Calu3 (cell line): ENCODE data around the gene OCLN. TPM values are rescaled to one million over a fixed set of nuclear protein-coding genes. Genes with fewer than 3 reads are reported as not detected.

Source experiments
- BruUV-seq: library from RNA; stranded (reverse); fragments of 400-500 nt; replicated peaks from 2 replicates; lab custom pipeline; 2021; lab: Mats Ljungman, UMichigan
- CTCF ChIA-PET: fragments of 300-600 bp; sonication (Branson Sonifier 250); formaldehyde crosslinking; loops from one replicate; lab custom pipeline; 2022; ENCODE audit warnings: antibody characterized with exemption; lab: Charles Lee
- DNase-seq: peaks from one replicate; pipeline ENCODE4 v3.0.0; 2022
- H3K27ac Mint-ChIP-seq: one replicate; pipeline ENCODE4 v1.8.0; 2022; ENCODE audit warnings: mixed read lengths; ENCODE audit not compliant: unreplicated experiment
- H3K27me3 Mint-ChIP-seq: one replicate; pipeline ENCODE4 v1.8.0; 2022; ENCODE audit warnings: mixed read lengths; ENCODE audit not compliant: unreplicated experiment
- H3K36me3 Mint-ChIP-seq: one replicate; pipeline ENCODE4 v1.8.0; 2022; ENCODE audit warnings: mild to moderate bottlenecking, moderate library complexity, mixed read lengths; ENCODE audit not compliant: insufficient read depth, unreplicated experiment
- H3K4me1 Mint-ChIP-seq: one replicate; pipeline ENCODE4 v1.8.0; 2022; ENCODE audit warnings: mild to moderate bottlenecking, low read depth, mixed read lengths; ENCODE audit not compliant: unreplicated experiment
- H3K4me3 Mint-ChIP-seq: one replicate; pipeline ENCODE4 v1.8.0; 2022; ENCODE audit warnings: mild to moderate bottlenecking, low read depth, moderate library complexity, mixed read lengths; ENCODE audit not compliant: unreplicated experiment
- H3K9me3 Mint-ChIP-seq: one replicate; pipeline ENCODE4 v1.8.0; 2022; ENCODE audit warnings: low read depth, mixed read lengths; ENCODE audit not compliant: unreplicated experiment
- intact Hi-C: fragments of 100-400 bp; cut with micrococcal nuclease; formaldehyde crosslinking; loops from one replicate; pipeline ENCODE4 v1.10.0; 2022; ENCODE audit not compliant: unreplicated experiment
- total RNA-seq: library from RNA; stranded (reverse); gene quantifications from 2 replicates; pipeline ENCODE4 v1.2.3, GENCODE V29; 2022
- TF ChIP-seq, protein P1 (sequence below): fragments of 200-600 bp; IDR thresholded peaks from one replicate; pipeline ENCODE4 v1.8.0; 2022; ENCODE audit warnings: antibody characterized with exemption; ENCODE audit not compliant: unreplicated experiment

OCLN gene
- total RNA-seq, 1 experiment from 2014 or later: 154 TPM

DNA sequence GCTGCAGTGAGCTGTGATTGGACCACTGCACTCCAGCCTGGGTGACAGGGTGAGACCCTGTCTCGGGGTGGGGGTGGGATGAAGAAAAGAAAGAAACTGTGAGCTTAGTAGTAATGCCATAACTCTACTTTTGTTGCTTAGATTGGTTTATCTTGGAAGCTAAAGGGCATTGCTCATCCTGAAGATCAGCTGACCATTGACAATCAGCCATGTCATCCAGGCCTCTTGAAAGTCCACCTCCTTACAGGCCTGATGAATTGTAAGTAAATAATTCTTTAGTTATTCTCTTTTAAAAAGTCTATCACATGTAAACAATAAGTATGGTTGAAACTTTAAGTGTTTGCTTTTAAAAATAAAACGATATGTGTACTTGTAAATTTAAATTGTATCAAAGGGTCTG lies 11.4 kb downstream of the OCLN start:
- BruUV-seq: no TSS peak
- intact Hi-C loops: no loop called here
- DNase-seq: no peak
- H3K27me3 Mint-ChIP-seq: no peaks in the 10 kb centered on the region
- no peaks in the 10 kb centered on the region for H3K9me3 Mint-ChIP-seq
- CTCF ChIA-PET: no interaction called here
- no peak overlapping the region for H3K4me3 Mint-ChIP-seq
- H3K36me3 Mint-ChIP-seq: peaks cover 32% of the 10 kb centered on the region
- H3K4me1 Mint-ChIP-seq: peaks cover 29% of the 10 kb centered on the region
- TF ChIP-seq, protein P1, sequence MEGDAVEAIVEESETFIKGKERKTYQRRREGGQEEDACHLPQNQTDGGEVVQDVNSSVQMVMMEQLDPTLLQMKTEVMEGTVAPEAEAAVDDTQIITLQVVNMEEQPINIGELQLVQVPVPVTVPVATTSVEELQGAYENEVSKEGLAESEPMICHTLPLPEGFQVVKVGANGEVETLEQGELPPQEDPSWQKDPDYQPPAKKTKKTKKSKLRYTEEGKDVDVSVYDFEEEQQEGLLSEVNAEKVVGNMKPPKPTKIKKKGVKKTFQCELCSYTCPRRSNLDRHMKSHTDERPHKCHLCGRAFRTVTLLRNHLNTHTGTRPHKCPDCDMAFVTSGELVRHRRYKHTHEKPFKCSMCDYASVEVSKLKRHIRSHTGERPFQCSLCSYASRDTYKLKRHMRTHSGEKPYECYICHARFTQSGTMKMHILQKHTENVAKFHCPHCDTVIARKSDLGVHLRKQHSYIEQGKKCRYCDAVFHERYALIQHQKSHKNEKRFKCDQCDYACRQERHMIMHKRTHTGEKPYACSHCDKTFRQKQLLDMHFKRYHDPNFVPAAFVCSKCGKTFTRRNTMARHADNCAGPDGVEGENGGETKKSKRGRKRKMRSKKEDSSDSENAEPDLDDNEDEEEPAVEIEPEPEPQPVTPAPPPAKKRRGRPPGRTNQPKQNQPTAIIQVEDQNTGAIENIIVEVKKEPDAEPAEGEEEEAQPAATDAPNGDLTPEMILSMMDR: no peak
- H3K27ac Mint-ChIP-seq: no peak overlapping the region

DNA sequence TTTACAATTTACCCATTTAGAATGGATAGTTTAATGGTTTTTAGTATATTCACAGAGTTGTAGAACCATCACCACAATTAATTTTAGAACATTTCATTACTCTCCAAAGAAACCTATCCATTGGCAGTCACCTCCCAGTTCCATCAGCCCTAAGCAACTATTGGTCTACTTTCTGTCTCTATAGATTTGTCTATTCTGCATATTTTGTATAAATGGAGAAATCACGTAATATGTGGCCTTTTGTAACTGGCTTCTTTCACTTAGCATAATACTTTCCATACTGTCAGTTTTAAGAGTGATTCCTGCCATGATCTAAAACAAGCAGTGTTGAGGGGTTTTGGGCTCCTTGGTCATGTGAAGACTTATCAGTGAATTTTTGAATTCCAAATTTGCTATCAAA lies 12.7 kb downstream of the OCLN start:
- Mint-ChIP-seq H3K27ac (no peak overlapping the region), H3K4me1 (peaks cover 17% of the 10 kb centered on the region), H3K4me3 (no peak overlapping the region), H3K36me3 (peaks cover 40% of the 10 kb centered on the region), H3K27me3 (no peaks in the 10 kb centered on the region), H3K9me3 (no peaks in the 10 kb centered on the region)
- no peak for DNase-seq
- intact Hi-C loops: no loop called here
- BruUV-seq: no TSS peak
- TF ChIP-seq, protein P1: no peak
- CTCF ChIA-PET: no interaction called here

DNA sequence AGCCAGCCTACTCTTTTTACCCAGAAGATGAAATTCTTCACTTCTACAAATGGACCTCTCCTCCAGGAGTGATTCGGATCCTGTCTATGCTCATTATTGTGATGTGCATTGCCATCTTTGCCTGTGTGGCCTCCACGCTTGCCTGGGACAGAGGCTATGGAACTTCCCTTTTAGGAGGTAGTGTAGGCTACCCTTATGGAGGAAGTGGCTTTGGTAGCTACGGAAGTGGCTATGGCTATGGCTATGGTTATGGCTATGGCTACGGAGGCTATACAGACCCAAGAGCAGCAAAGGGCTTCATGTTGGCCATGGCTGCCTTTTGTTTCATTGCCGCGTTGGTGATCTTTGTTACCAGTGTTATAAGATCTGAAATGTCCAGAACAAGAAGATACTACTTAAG lies 16.6 kb downstream of the OCLN start:
- CTCF ChIA-PET: no interaction called here
- H3K9me3 Mint-ChIP-seq: no peaks in the 10 kb centered on the region
- intact Hi-C loops: no loop called here
- H3K4me1 Mint-ChIP-seq: peaks cover 20% of the 10 kb centered on the region
- no peak for DNase-seq
- BruUV-seq: no TSS peak
- H3K4me3 Mint-ChIP-seq: no peak overlapping the region
- H3K36me3 Mint-ChIP-seq: peaks cover 34% of the 10 kb centered on the region
- TF ChIP-seq, protein P1: no peak
- H3K27me3 Mint-ChIP-seq: no peaks in the 10 kb centered on the region
- no peak overlapping the region for H3K27ac Mint-ChIP-seq

DNA sequence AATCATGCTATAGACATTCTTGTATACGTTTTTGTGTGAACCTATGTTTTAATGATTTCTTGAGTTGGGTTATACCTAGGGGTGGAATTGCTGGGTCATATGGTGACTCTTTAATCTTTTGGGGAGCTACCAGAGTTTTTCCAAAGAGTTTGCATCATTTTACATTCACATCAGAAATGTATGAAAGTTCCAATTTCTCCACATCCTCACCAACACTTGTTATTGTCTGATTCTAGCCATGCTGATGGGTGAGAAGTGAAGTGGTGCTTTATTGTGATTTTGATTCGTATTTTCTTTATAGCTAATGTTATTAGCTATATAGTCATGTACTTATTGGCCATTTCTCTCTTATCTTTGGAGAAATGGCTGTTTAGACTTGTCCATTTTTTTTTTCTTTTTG lies 18.1 kb downstream of the OCLN start:
- no peak for DNase-seq
- CTCF ChIA-PET: no interaction called here
- H3K27ac Mint-ChIP-seq: no peak overlapping the region
- H3K9me3 Mint-ChIP-seq: no peaks in the 10 kb centered on the region
- H3K4me3 Mint-ChIP-seq: no peak overlapping the region
- H3K36me3 Mint-ChIP-seq: peaks cover 24% of the 10 kb centered on the region
- peaks cover 22% of the 10 kb centered on the region for H3K4me1 Mint-ChIP-seq
- H3K27me3 Mint-ChIP-seq: no peaks in the 10 kb centered on the region
- TF ChIP-seq, protein P1: no peak
- intact Hi-C loops: no loop called here
- BruUV-seq: no TSS peak
